NT2/D1 (cell line): ENCODE measurements around the gene OXT.
"Not testable (repeated sequence)": the region's sequence is repeated elsewhere in the genome, so short reads cannot be mapped to it uniquely, and the experiment has no call there.

Experiments
- DNase-seq: peaks from one replicate; pipeline ENCODE4 v3.0.0-alpha.2; 2011; ENCODE audit warnings: low read depth, low spot score
- H3K27me3 ChIP-seq: 2 replicates; pipeline ENCODE4 v1.6.0; 2011; ENCODE audit warnings: mild to moderate bottlenecking; ENCODE audit not compliant: insufficient read length, insufficient read depth
- H3K36me3 ChIP-seq: 2 replicates; pipeline ENCODE4 v1.6.1; 2011; ENCODE audit warnings: mild to moderate bottlenecking, low read length, mixed read lengths; ENCODE audit not compliant: insufficient read depth, insufficient read length
- H3K4me1 ChIP-seq: 2 replicates; pipeline ENCODE4 v1.5.1; 2011; ENCODE audit not compliant: insufficient read depth, insufficient read length
- H3K4me3 ChIP-seq: 2 replicates; pipeline ENCODE4 v1.5.1; 2011; ENCODE audit warnings: low read depth; ENCODE audit not compliant: insufficient read length
- H3K9ac ChIP-seq: 2 replicates; pipeline ENCODE4 v1.6.0; 2011; ENCODE audit warnings: low read depth; ENCODE audit not compliant: insufficient read length
- H3K9me3 ChIP-seq: 2 replicates; pipeline ENCODE4 v1.5.1; 2011; ENCODE audit warnings: mild to moderate bottlenecking, low read length; ENCODE audit not compliant: insufficient read depth
- SUZ12 ChIP-seq: IDR thresholded peaks from 2 replicates; pipeline ENCODE4 v1.6.1; 2011; ENCODE audit not compliant: insufficient read length, insufficient read depth; ENCODE audit errors: extremely low read depth
- YY1 ChIP-seq: IDR thresholded peaks from 2 replicates; pipeline ENCODE4 v1.6.1; 2011; ENCODE audit not compliant: insufficient read length, insufficient read depth
- ZNF274 ChIP-seq: IDR thresholded peaks from 2 replicates; pipeline ENCODE4 v1.6.1; 2011; ENCODE audit warnings: mild to moderate bottlenecking, low read depth, low read length

Gene OXT

DNA sequence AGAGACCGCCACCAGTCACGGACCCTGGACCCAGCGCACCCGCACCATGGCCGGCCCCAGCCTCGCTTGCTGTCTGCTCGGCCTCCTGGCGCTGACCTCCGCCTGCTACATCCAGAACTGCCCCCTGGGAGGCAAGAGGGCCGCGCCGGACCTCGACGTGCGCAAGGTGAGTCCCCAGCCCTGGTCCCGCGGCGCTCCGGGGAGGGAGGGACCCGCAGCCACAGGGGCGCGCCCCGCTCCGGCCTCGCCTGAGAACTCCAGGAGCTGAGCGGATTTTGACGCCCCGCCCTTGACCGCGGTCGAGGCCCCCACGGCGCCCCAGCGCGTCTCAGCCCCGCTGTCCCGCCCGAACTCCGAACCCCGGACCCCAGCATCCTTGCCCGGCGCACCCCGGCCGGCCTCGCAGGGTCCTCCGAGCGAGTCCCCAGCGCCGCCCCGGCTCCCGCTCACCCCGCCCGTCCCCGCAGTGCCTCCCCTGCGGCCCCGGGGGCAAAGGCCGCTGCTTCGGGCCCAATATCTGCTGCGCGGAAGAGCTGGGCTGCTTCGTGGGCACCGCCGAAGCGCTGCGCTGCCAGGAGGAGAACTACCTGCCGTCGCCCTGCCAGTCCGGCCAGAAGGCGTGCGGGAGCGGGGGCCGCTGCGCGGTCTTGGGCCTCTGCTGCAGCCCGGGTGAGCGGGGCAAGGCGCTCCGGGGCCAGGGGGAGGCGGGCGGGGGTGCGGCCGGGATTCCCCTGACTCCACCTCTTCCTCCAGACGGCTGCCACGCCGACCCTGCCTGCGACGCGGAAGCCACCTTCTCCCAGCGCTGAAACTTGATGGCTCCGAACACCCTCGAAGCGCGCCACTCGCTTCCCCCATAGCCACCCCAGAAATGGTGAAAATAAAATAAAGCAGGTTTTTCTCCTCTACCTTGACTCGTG lies at the start of gene OXT:
TSS of gene OXT (plus strand) at position 11 of the 920 bp plus-strand sequence. CDS start at position 47, 36 bp downstream.
- no peak for TF ChIP-seq SUZ12
- TF ChIP-seq ZNF274: no peak
- no peak for TF ChIP-seq YY1
- no peaks in the 10 kb centered on the region for H3K4me1 ChIP-seq
- peaks cover 24% of the 10 kb centered on the region for H3K27me3 ChIP-seq
- H3K36me3 ChIP-seq: no peaks in the 10 kb centered on the region
- DNase-seq: no peak
- H3K4me3 ChIP-seq: peak within 1 kb of the TSS; percentile 26
- peak within 1 kb of the TSS; percentile 33 for H3K9ac ChIP-seq
- H3K9me3 ChIP-seq: peaks cover 5% of the 10 kb centered on the region; the same call in 1 of the 2 replicates

DNA sequence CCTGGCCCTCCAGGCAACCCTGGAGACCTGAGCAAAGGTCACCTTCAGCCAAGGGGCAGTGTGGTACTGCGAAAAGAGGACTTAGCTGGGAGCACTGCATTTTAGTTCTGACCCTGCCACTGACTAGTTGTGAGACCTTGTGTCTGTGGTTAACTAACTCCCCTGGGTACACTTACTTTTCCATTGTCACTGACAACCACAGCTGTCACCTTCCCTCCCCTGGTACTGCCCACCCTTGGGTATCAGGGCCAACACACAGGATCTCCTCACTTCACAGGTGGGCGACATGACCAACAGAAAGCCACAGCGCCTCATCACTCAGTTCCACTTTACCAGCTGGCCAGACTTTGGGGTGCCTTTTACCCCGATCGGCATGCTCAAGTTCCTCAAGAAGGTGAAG lies 49.6 kb upstream of the OXT start:
- no peak overlapping the region for H3K9ac ChIP-seq
- H3K36me3 ChIP-seq: peaks cover 55% of the 10 kb centered on the region
- H3K9me3 ChIP-seq: no peaks in the 10 kb centered on the region; the same call in 1 of the 2 replicates
- H3K4me1 ChIP-seq: no peaks in the 10 kb centered on the region
- H3K27me3 ChIP-seq: no peaks in the 10 kb centered on the region
- no peak for TF ChIP-seq ZNF274
- no peak for TF ChIP-seq SUZ12
- no peak for TF ChIP-seq YY1
- no peak for DNase-seq
- no peak overlapping the region for H3K4me3 ChIP-seq

DNA sequence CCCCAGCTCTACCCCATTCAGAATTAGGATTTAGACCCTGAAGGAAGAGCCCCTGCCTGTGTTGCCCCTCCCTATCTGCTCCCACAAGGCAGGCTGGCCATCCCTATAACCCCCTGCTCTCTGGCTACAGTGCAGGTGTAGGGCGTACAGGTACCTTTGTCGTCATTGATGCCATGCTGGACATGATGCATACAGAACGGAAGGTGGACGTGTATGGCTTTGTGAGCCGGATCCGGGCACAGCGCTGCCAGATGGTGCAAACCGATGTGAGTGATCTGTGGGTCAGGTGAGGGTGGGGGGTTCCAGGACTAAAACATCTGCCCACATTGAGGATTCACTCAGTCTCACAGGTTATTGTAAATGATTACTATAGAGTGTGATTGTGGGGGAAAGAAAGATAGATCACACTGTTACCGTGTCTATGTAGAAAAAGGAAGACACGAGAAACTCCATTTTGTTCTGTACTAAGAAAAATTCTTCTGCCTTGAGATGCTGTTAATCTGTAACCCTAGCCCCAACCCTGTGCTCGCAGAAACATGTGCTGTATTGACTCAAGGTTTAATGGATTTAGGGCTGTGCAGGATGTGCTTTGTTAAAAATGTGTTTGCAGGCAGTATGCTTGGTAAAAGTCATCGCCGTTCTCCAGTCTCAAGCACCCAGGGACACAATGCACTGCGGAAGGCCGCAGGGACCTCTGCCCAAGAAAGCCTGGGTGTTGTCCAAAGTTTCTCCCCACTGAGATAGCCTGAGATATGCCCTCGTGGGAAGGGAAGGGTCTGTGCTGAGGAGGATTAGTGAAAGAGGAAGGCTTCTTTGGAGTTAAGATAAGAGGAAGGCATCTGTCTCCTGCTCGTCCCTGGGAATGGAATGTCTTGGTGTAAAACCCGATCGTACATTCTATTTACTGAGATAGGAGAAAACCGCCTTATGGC lies 48.6 kb upstream of the OXT start:
- H3K9me3 ChIP-seq, H3K4me1 ChIP-seq, H3K4me3 ChIP-seq, H3K9ac ChIP-seq, DNase-seq, H3K27me3 ChIP-seq: not testable (repeated sequence)
- H3K36me3 ChIP-seq: peaks cover 59% of the 10 kb centered on the region

DNA sequence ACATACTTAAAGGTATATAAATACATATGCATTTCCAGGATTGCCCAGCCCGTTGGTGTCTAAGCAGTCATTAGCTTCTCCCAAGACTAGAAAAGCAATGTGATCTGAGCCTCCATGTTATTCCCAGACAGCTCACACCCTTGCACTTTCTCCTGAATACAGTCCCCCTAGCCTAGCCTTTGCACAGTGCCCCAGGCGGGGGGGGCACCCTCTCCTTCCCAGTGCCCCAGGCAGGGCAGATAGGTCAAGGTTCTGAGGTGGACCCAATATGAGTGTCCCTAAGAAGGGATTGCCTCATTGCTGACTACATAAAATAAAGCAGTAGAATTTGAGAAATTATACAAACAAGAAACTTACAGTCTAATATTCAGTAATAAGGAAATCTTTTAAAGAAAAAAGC lies 43.4 kb upstream of the OXT start:
- Histone ChIP-seq H3K4me1 (no peaks in the 10 kb centered on the region), H3K36me3 (peaks cover 47% of the 10 kb centered on the region)
- no peak for TF ChIP-seq YY1
- TF ChIP-seq SUZ12: no peak
- TF ChIP-seq ZNF274: no peak

DNA sequence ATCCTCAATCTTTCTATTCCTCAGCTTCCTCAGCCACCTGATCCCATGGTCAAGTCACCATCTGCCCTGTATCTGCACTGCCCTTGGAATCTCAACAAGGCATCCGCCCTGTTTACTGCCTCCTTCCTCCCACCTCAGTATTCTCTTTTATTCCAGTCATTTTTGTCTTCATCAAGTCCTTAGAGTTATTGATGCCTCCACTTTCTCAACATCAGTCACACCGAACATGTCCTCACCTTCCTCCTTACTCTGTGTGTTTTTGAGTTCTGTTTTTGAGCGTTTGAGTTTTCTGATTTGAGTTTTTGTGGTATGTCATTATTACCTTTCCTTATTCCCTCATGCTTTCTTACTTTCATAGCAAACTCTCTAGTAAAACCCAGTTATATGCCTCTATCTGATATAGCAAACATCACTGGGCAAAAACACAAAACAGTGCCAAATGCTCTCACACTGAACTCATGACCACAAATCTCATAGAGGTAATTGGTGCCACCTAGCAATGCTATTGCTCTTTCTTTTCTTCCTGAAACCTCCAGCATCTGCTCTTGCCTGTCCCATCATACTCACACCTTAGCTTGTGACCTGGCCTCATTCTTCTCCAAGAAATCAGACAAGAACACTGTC lies 39.8 kb upstream of the OXT start:
- Histone ChIP-seq H3K27me3 (no peaks in the 10 kb centered on the region), H3K9me3 (no peaks in the 10 kb centered on the region), H3K4me1 (no peaks in the 10 kb centered on the region), H3K36me3 (peaks cover 51% of the 10 kb centered on the region), H3K4me3 (no peak overlapping the region), H3K9ac (no peak overlapping the region)
- no peak for DNase-seq
- TF ChIP-seq ZNF274 (no peak), SUZ12 (no peak), YY1 (no peak)

More for the DNA sequence above, 43.4 kb upstream of the OXT start:
- no peaks in the 10 kb centered on the region for H3K27me3 ChIP-seq
- no peak for DNase-seq
- H3K4me3 ChIP-seq: no peak overlapping the region
- H3K9ac ChIP-seq: no peak overlapping the region
- H3K9me3 ChIP-seq: no peaks in the 10 kb centered on the region

DNA sequence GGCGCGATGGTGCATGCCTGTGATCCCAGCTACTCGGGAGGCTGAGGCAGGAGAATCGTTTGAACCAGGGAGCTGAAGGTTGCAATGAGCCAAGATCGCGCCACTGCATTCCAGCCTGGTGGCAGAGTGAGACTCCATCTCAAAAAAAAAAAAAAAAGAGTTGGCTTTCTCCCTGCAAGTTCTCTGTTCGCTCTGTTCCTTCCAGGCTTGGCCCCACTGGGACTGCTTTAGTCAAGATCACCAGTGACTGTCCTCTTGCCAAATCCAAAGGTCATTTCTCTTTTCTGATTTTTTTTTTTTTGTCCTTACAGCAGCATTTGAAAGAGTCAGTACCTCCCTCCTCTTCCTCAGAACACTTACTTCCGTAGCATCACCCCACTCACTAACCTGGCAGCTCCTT lies 38.8 kb upstream of the OXT start:
- no peak for TF ChIP-seq ZNF274
- no peak for TF ChIP-seq YY1
- TF ChIP-seq SUZ12: no peak
- DNase-seq: no peak
- no peaks in the 10 kb centered on the region for H3K27me3 ChIP-seq
- no peak overlapping the region for H3K4me3 ChIP-seq
- no peak overlapping the region for H3K9ac ChIP-seq
- no peaks in the 10 kb centered on the region for H3K4me1 ChIP-seq
- peaks cover 51% of the 10 kb centered on the region for H3K36me3 ChIP-seq
- H3K9me3 ChIP-seq: no peaks in the 10 kb centered on the region

DNA sequence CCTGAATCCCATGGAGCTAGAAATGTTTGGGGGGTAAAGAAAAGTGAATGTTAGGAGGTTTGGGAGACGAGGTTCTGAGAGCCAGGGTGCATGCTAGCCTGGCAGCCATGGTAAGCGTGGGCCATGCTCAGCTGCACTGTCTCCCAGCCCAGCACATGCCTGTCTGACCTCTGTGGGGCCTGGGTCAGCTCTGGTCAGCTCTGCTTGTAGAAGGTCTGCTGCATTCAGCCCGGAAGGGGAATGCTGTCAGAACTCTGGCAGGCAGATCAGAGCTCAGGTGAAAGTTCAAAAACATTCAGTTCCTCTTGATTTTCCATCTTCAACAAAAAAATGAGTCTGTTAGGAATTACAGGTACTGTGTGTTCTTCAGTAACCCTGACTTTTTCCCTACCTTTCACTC lies 33.8 kb upstream of the OXT start:
- no peak for TF ChIP-seq YY1
- TF ChIP-seq ZNF274: no peak
- no peak for TF ChIP-seq SUZ12
- Histone ChIP-seq H3K36me3 (peaks cover 63% of the 10 kb centered on the region), H3K4me1 (peaks cover 3% of the 10 kb centered on the region), H3K9me3 (no peaks in the 10 kb centered on the region), H3K27me3 (no peaks in the 10 kb centered on the region), H3K9ac (no peak overlapping the region), H3K4me3 (no peak overlapping the region)
- no peak for DNase-seq
